A549 (cell line): Measurements from ENCODE around the gene ADGRG3.

Experiments used
- CTCF ChIP-seq: fragments of >200 bp; sonication (Bioruptor Twin); formaldehyde crosslinking; IDR thresholded peaks from 3 replicates; pipeline ENCODE4 v1.5.1; 2016
- EP300 ChIP-seq, 2 experiments: fragments of >200 bp; sonication (Bioruptor Twin); formaldehyde crosslinking; IDR thresholded peaks; 2 replicates in 1 of 2; 3 replicates in 1 of 2; pipeline ENCODE4 v1.6.1; 2016 to 2017
- TFCP2L1 ChIP-seq: fragments of 250-450 bp; sonication (Bioruptor Pico); IDR thresholded peaks from 2 replicates; pipeline ENCODE4 v1.5.0; 2021; ENCODE audit warnings: mild to moderate bottlenecking

- no peak for TF ChIP-seq CTCF
- TF ChIP-seq EP300 (IDR thresholded peaks at IDR 0.05) = no peak
- no peak for TF ChIP-seq TFCP2L1 (CRISPR knock-in tag)
Measured at GRCh38 chr16:57694725-57695679, 26.9 kb downstream of the ADGRG3 start, which contains the start of gene DRC7.
